WTC11 (cell line): Measurements from ENCODE around the gene MRGPRX2. TPM values are rescaled to one million over a fixed set of nuclear protein-coding genes. Genes with fewer than 3 reads are reported as not detected.

Experiments
- ATAC-seq: fragments of 200-7000 bp; cut with Tn5 transposase; 2 replicates; pipeline ENCODE4 v1.10.0; 2021; ENCODE audit warnings: mild to moderate bottlenecking, moderate library complexity
- CTCF ChIA-PET: fragments of 300-600 bp; sonication (Branson Sonifier 250); formaldehyde crosslinking; loops from one replicate; lab custom pipeline; 2021; ENCODE audit warnings: antibody characterized with exemption; lab: Charles Lee
- POLR2A ChIA-PET: fragments of 350-600 bp; sonication (Branson Sonifier 250); formaldehyde crosslinking; loops from one replicate; lab custom pipeline; 2021; ENCODE audit warnings: antibody characterized with exemption; lab: Charles Lee
- DNase-seq: peaks from one replicate; pipeline ENCODE4 v3.0.0; 2021; ENCODE audit warnings: low spot score
- H3K27ac Mint-ChIP-seq: 2 replicates; pipeline ENCODE4 v1.8.0; 2021; ENCODE audit warnings: mixed read lengths
- H3K27me3 Mint-ChIP-seq: 2 replicates; pipeline ENCODE4 v1.8.0; 2021; ENCODE audit warnings: low read depth, mild to moderate bottlenecking, moderate library complexity, mixed read lengths
- H3K36me3 Mint-ChIP-seq: 2 replicates; pipeline ENCODE4 v1.8.0; 2021; ENCODE audit warnings: mixed read lengths
- H3K4me1 Mint-ChIP-seq: 2 replicates; pipeline ENCODE4 v1.8.0; 2022; ENCODE audit warnings: mixed read lengths
- H3K4me3 Mint-ChIP-seq: 2 replicates; pipeline ENCODE4 v1.8.0; 2021; ENCODE audit warnings: mild to moderate bottlenecking, moderate library complexity, mixed read lengths
- H3K9me3 Mint-ChIP-seq: 2 replicates; pipeline ENCODE4 v1.8.0; 2021; ENCODE audit warnings: mixed read lengths
- ATF1 ChIP-seq: sonication (generic); formaldehyde crosslinking; IDR thresholded peaks from 2 replicates; pipeline ENCODE4 v1.8.1; 2023; ENCODE audit warnings: mild to moderate bottlenecking, moderate library complexity, missing genetic modification reagents
- ATF2 ChIP-seq: sonication (generic); formaldehyde crosslinking; IDR thresholded peaks from 2 replicates; pipeline ENCODE4 v1.8.1; 2022; ENCODE audit warnings: low read depth, missing genetic modification reagents, borderline replicate concordance
- E2F4 ChIP-seq: sonication (generic); formaldehyde crosslinking; IDR thresholded peaks from 2 replicates; pipeline ENCODE4 v1.8.1; 2022; ENCODE audit warnings: low read depth, mild to moderate bottlenecking, moderate library complexity, missing genetic modification reagents, borderline replicate concordance
- ERG ChIP-seq: fragments of 250-450 bp; sonication (Bioruptor Pico); IDR thresholded peaks from 2 replicates; pipeline ENCODE4 v1.8.0; 2021; ENCODE audit warnings: mild to moderate bottlenecking
- FOXP4 ChIP-seq: sonication (generic); formaldehyde crosslinking; IDR thresholded peaks from 2 replicates; pipeline ENCODE4 v1.8.0; 2022; ENCODE audit warnings: mild to moderate bottlenecking, missing genetic modification reagents
- GRHL2 ChIP-seq: fragments of 250-450 bp; sonication (Bioruptor Pico); IDR thresholded peaks from 2 replicates; pipeline ENCODE4 v1.8.0; 2022; ENCODE audit warnings: mild to moderate bottlenecking, moderate library complexity; ENCODE audit not compliant: insufficient replicate concordance, severe bottlenecking
- MYBL2 ChIP-seq: sonication (generic); formaldehyde crosslinking; IDR thresholded peaks from 2 replicates; pipeline ENCODE4 v1.8.1; 2023; ENCODE audit warnings: mild to moderate bottlenecking, moderate library complexity, missing genetic modification reagents
- PRDM15 ChIP-seq: sonication (generic); formaldehyde crosslinking; IDR thresholded peaks from 2 replicates; pipeline ENCODE4 v1.8.0; 2022; ENCODE audit warnings: missing genetic modification reagents
- TP53 ChIP-seq: sonication (generic); formaldehyde crosslinking; IDR thresholded peaks from 2 replicates; pipeline ENCODE4 v1.8.1; 2023; ENCODE audit warnings: mild to moderate bottlenecking, missing genetic modification reagents
- ZNF138 ChIP-seq: sonication (generic); formaldehyde crosslinking; conservative IDR thresholded peaks from 2 replicates; pipeline ENCODE4 v1.8.1; 2022; ENCODE audit warnings: mild to moderate bottlenecking, moderate library complexity, missing genetic modification reagents
- ZNF232 ChIP-seq: sonication (generic); formaldehyde crosslinking; IDR thresholded peaks from 2 replicates; pipeline ENCODE4 v1.8.0; 2022; ENCODE audit warnings: mild to moderate bottlenecking, missing genetic modification reagents
- ZNF317 ChIP-seq: sonication (generic); formaldehyde crosslinking; IDR thresholded peaks from 2 replicates; pipeline ENCODE4 v1.8.1; 2023; ENCODE audit warnings: low read depth, mild to moderate bottlenecking, moderate library complexity, missing genetic modification reagents, borderline replicate concordance
- ZNF532 ChIP-seq: fragments of 250-450 bp; sonication (Bioruptor Pico); IDR thresholded peaks from 2 replicates; pipeline ENCODE4 v1.9.0; 2021; ENCODE audit warnings: mild to moderate bottlenecking, borderline replicate concordance
- ZSCAN18 ChIP-seq: fragments of 250-450 bp; sonication (Bioruptor Pico); IDR thresholded peaks from 2 replicates; pipeline ENCODE4 v2.1.2; 2022; ENCODE audit warnings: mild to moderate bottlenecking, moderate library complexity
- total RNA-seq: library from RNA; stranded (reverse); gene quantifications from 3 replicates; pipeline ENCODE4 v1.2.3, GENCODE V29; 2021

Gene MRGPRX2
- total RNA-seq, 1 experiment from 2014 or later, result not detected

GRCh38 chr11:19102521-19102900, 42.0 kb upstream of the MRGPRX2 start:
- H3K36me3 Mint-ChIP-seq, result no peaks in the 10 kb centered on the region
- H3K27me3 Mint-ChIP-seq, result 0 out of 2 replicates have a peak, but pooled peaks cover 6% of the 10 kb centered on the region
- POLR2A ChIA-PET, result no interaction called here
- no peak overlapping the region for H3K4me3 Mint-ChIP-seq
- H3K9me3 Mint-ChIP-seq, result peaks cover 13% of the 10 kb centered on the region
- ATAC-seq (no peak), DNase-seq (no peak)
- peaks cover 15% of the 10 kb centered on the region for H3K4me1 Mint-ChIP-seq
- H3K27ac Mint-ChIP-seq, result no peak overlapping the region
- CTCF ChIA-PET, result no interaction called here
- TF ChIP-seq GRHL2 (CRISPR knock-in tag) (no peak), MYBL2 (no peak), ZNF138 (CRISPR knock-in tag) (no peak), ZNF317 (CRISPR knock-in tag) (no peak), ZNF532 (CRISPR knock-in tag) (no peak), TP53 (CRISPR knock-in tag) (no peak)

- ATAC-seq (no peak), DNase-seq (no peak)
- no peaks in the 10 kb centered on the region for H3K36me3 Mint-ChIP-seq
- no peak overlapping the region for H3K27ac Mint-ChIP-seq
- H3K4me1 Mint-ChIP-seq, result peaks cover 15% of the 10 kb centered on the region
- CTCF ChIA-PET, result no interaction called here
- POLR2A ChIA-PET, result no interaction called here
- H3K27me3 Mint-ChIP-seq, result peaks cover 6% of the 10 kb centered on the region; the same call in 1 of the 2 replicates
- H3K4me3 Mint-ChIP-seq, result no peak overlapping the region
- peaks cover 13% of the 10 kb centered on the region for H3K9me3 Mint-ChIP-seq
- TF ChIP-seq PRDM15 (CRISPR knock-in tag) (no peak), ATF2 (CRISPR knock-in tag) (no peak), ATF1 (no peak), ZSCAN18 (no peak), ZNF232 (CRISPR knock-in tag) (no peak), ERG (CRISPR knock-in tag) (no peak), E2F4 (CRISPR knock-in tag) (no peak), FOXP4 (CRISPR knock-in tag) (no peak)
Observed at GRCh38 chr11:19101796-19102520, 41.4 kb upstream of the MRGPRX2 start.
